A549 (cell line): ENCODE data around the gene PLCB4.

ENCODE experiments used
- CEBPB ChIP-seq, 2 experiments: fragments of >200 bp in 1 of 2; sonication (Bioruptor Twin) in 1 of 2; formaldehyde crosslinking in 1 of 2; IDR thresholded peaks; 2 replicates each; pipeline ENCODE4 v1.6.1; 2012 to 2016
- CTCF ChIP-seq: fragments of >200 bp; sonication (Bioruptor Twin); formaldehyde crosslinking; IDR thresholded peaks from 3 replicates; pipeline ENCODE4 v1.5.1; 2016
- HOXB5 ChIP-seq: fragments of 250-450 bp; sonication (Bioruptor Pico); IDR thresholded peaks from 2 replicates; pipeline ENCODE4 v1.5.0; 2020; ENCODE audit warnings: mild to moderate bottlenecking, moderate library complexity
- MAFK ChIP-seq: fragments of 450-650 bp; IDR thresholded peaks from 2 replicates; pipeline ENCODE4 v1.6.1; 2014; ENCODE audit not compliant: partially characterized antibody
- MAZ ChIP-seq: fragments of 150-350 bp; IDR thresholded peaks from 2 replicates; pipeline ENCODE4 v1.6.1; 2014; ENCODE audit warnings: antibody characterized with exemption, low read depth, low read length, borderline replicate concordance
- NR3C1 ChIP-seq: fragments of >200 bp; sonication (Bioruptor Twin); formaldehyde crosslinking; IDR thresholded peaks from 3 replicates; pipeline ENCODE4 v1.6.1; 2017
- RAD21 ChIP-seq, 2 experiments: fragments of >200 bp in 1 of 2; sonication (Bioruptor Twin) in 1 of 2; formaldehyde crosslinking in 1 of 2; IDR thresholded peaks in 1 of 2; conservative IDR thresholded peaks in 1 of 2; 2 replicates in 1 of 2; 3 replicates in 1 of 2; pipeline ENCODE4 v1.6.1; 2012 to 2018; ENCODE audit warnings: inconsistent platforms in 1 of 2
- RCOR1 ChIP-seq: fragments of 150-350 bp; IDR thresholded peaks from 2 replicates; pipeline ENCODE4 v1.6.1; 2014; ENCODE audit warnings: antibody characterized with exemption, low read length, low read depth
- REST ChIP-seq: fragments of 200-600 bp; sonication (generic); IDR thresholded peaks from 2 replicates; pipeline ENCODE4 v1.6.1; 2016; ENCODE audit warnings: antibody characterized with exemption, mild to moderate bottlenecking, moderate library complexity
- RFX5 ChIP-seq: fragments of 450-650 bp; IDR thresholded peaks from 2 replicates; pipeline ENCODE4 v1.7.1; 2014; ENCODE audit warnings: antibody characterized with exemption, mild to moderate bottlenecking, moderate library complexity
- SMC3 ChIP-seq: fragments of >200 bp; sonication (Bioruptor Twin); formaldehyde crosslinking; IDR thresholded peaks from 3 replicates; pipeline ENCODE4 v1.6.1; 2018; ENCODE audit warnings: inconsistent platforms
- TF ChIP-seq, protein P1 (sequence below): IDR thresholded peaks from 2 replicates; pipeline ENCODE4 v1.6.1; 2012

DNA sequence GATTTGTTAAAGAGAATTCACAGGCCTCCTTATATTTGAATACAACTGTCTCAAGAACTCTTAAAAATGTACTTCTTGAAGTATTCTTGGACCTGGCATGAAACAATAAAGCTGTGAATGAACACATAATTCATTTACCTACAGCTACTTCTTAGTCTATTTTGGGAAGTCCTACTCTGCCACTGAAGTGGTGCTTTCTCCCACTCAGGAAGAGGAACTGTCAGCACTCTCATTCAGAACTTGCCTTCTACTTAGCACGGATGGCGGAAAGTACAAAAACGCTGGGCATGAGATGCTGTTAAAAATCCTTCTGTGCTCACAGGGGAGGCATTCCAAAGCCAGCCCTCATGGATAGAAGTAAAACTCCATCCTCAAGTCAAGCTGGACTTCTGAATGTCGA lies 300.7 kb downstream of the PLCB4 start:
- TF ChIP-seq CTCF = no peak
- no peak for TF ChIP-seq RFX5
- TF ChIP-seq SMC3 = no peak
- TF ChIP-seq REST = no peak
- TF ChIP-seq RAD21 (conservative IDR thresholded peaks at IDR 0.05 in 1 of 2, IDR thresholded peaks at IDR 0.05 in 1 of 2) = no peak
- no peak for TF ChIP-seq CEBPB (IDR thresholded peaks at IDR 0.05)
- TF ChIP-seq HOXB5 (CRISPR knock-in tag) = no peak
- no peak for TF ChIP-seq NR3C1
- TF ChIP-seq, protein P1, sequence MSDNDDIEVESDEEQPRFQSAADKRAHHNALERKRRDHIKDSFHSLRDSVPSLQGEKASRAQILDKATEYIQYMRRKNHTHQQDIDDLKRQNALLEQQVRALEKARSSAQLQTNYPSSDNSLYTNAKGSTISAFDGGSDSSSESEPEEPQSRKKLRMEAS = no peak
- TF ChIP-seq MAFK = no peak
- TF ChIP-seq RCOR1 = no peak
- no peak for TF ChIP-seq MAZ
